SHP77 (cell line): ENCODE results near the gene HECTD1.
"Not testable (repeated sequence)": the region's sequence is repeated elsewhere in the genome, so short reads cannot be mapped to it uniquely, and the experiment has no call there.

Experiments used
- DNase-seq, 2 experiments: peaks; one replicate each; lab custom pipeline; 2025; lab: John Stamatoyannopoulos, UW

HECTD1 gene

DNA sequence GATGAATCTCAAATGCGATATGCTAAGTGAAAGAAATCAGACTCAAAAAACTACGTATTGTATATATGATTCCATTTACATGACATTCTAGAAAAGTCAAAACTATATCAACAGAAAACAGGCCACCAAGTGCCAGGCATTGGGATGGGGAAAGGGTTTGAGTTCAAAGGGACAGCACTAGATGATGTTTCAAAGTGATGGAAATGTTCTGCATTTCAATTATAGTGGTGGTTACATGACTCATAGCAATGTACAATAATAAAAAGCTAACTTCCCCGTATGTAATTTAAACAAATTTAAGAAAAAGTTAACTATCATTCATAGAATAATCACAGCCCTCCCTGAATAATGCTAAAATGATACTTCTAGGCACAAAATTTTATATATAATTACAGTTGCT is 13.5 kb downstream of the HECTD1 start:
- no peak for DNase-seq

DNA sequence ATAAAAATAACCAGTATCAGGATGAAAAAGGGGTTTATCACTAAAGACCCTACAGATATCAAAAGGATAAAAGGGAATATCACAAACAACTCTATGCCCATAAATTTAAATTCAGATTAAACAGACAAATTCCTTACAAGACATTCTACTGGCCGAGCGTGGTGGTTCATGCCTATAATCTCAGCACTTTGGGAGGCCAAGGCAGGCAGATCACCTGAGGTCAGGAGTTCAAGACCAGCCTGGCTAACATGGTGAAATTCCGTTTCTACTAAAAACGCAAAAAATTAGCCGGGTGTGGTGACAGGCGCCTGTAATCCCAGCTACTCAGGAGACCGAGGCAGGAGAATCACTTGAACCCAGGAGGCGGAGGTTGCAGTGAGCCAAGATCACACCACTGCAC is 15.0 kb downstream of the HECTD1 start:
- not testable (repeated sequence) for DNase-seq

DNA sequence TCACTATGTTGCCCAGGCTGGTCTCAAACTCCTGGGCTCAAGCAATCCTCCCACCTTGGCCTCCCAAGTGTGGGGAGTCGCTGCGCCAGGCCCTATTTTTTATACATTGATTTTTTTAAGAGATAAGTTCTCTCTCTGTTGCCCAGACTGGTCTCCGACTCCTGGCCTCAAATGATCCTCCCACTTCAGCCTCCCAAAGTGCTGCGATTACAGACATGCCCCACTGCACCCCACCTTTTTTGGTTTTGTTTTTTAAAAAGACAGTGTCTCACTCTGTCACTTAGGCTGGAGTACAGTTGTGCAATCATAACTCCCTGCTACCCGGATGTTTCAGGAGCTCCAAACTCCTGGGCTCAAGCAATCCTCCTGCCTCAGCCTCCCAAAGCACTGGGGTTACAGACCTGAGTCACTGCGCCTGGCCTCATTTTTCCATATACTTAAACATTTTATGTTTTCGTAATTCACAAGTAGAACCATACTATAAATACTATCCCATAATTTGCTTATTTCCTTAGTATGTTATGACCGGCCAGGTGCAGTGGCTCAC is 16.8 kb downstream of the HECTD1 start:
- DNase-seq, result no peak

DNA sequence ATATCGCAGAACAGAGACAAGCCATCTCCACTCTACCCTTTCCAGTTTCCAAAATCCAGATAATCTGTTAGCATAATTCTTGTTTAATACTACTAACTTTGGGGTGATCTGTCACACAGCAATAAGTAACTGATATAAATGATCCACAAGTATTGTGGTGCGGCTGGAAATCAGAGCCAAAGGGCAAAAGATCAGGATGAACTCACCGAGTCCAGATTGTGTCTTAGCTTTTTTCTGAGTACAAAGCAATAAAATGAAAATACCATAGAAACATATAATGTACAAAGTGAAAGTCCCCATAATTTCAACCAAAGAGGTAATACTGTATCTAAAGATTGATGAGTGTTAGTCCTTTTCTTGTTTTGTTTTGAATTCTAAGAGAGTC is 17.4 kb downstream of the HECTD1 start:
- no peak for DNase-seq

DNA sequence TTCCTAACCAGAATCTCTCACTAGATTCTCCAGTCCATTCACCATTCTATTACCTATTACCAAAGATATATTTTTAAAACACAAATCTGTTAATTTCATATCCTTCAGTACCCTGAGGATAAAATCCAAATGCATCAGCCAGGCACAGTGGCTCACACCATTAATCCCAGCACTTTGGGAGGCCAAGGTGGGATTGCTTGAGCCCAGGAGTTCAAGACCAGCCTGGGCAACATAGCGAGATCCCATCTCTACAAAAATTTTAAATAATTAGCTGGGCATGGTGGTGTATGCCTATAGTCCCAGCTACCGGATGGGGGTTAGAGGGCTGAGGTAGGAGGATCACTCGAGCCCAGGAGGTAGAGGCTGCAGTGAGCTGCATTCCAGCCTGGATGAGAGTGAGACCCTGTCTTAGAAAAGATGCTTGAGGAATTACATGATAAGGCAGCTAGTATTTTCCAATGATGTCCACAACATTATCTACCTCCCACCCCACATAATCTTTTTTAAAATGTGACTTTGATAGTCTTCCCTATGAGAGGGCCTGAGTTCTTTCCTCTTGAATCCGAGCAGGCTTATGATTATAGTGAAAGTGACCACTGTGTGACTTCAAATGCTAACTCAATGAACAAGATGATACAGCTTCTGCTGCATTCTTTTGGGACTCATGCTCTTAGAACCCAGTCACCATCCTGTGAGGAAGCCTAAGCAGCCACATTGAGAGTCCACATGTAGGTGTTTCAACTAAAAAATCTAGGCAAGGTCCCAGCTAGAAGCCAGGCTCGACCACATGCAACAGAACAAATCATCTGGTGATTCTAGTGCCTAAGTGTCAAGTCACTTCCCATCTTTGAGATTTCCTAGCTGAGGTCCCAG is 18.0 kb downstream of the HECTD1 start:
- no peak for DNase-seq

DNA sequence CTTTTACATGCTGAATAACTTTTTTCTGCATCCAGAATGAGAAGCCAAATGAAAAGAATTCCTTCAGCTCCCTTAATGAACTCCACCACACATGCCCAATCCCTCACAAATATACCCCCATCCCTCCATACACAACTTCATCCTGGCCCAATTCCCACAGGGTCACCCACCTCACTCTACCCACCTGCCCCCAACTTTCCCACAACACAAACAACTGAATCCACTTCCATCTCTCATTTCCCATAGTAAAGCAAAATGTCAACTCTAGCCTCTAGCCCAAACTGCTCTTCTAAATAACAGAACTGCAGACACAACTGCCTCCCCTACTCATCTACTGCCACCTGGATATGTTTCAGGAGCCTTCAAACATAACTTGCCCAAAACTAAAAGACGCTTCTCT is 18.8 kb downstream of the HECTD1 start:
- DNase-seq, result no peak

DNA sequence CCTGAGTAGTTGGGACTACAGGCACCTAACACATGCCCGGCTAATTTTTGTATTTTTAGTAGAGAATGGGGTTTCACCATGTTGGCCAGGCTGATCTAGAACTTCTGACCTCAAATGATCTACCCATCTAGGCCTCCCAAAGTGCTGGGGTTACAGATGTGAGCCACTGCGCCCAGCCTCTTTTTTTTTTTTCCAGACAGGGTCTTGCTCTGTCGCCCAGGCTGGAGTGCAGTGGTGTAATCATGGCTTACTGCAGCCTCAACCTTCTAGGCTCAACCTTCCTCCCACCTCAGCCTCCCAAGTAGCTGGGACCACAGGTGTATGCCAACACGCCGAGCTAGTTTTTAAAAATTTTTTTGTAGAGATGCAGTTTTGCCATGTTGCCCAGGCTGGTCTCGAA is 25.6 kb downstream of the HECTD1 start:
- not testable (repeated sequence) for DNase-seq

DNA sequence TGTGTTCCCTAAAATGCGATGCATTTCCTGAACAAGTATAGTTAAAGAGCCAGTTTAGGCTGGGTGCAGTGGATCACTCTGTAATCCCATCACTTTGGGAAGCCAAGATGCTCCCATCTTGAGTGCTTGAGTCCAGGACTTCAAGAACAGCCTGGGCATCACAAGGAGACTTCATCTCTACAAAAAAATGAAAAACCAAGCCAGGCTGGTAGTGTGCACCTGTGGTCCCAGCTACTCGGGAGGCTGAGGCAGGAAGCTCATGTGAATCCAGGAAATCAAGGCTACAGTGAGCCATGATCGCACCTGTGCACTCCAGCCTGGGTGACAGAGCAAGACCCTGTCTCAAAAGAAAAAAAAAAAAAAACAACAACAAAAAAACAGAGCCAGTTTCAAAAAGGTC is 26.3 kb downstream of the HECTD1 start:
- no peak for DNase-seq

DNA sequence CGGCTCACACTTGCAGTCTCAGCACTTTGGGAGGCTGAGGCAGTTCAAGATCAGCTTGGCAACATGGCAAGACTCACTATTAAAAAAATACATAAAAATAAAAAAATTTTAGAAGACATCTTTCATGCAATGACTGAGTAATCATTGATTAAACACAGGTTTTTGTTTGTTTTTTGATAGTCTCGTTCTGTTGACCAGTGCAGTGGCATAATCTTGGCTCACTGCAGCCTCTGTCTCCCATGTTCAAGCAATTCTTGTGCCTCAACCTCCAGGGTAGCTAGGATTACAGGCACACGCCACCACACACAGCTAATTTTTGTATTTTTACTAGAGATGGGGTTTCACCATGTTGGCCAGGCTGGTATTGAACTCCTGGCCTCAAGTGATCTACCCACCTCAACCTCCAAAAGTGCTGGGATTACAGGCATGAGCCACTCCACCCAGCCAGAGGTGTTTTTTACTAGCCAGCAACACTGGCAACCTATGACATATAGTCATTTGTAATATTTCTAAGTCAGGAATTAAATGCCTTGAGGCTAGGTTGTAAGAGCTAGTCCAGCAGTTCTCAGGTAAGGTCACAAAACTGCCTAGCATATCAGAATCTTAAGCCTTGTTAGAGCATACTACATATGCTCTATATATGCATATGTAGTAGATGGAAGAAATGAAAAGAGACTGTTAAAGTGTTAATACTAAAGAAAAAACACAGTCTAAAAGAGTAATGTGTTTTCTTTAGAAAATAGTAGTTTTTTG is 27.1 kb downstream of the HECTD1 start:
- no peak for DNase-seq

DNA sequence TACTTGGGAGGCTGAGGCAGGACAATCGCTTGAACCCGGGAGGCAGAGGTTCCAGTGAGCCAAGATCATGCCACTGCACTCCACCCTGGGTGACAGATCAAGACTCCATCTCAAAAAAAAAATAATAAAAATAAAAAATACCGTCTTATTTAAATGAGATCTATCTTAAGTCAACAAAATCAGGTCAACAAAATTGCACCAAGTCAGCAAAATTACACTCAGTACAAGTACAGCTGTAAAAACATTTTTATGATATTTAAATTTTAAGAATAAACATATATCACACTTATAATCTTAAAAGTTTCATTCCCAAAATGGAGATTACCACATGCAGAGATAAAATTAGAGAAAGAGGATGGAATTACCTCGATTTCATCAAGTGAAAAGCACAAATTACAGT is 33.2 kb downstream of the HECTD1 start:
- no peak for DNase-seq

DNA sequence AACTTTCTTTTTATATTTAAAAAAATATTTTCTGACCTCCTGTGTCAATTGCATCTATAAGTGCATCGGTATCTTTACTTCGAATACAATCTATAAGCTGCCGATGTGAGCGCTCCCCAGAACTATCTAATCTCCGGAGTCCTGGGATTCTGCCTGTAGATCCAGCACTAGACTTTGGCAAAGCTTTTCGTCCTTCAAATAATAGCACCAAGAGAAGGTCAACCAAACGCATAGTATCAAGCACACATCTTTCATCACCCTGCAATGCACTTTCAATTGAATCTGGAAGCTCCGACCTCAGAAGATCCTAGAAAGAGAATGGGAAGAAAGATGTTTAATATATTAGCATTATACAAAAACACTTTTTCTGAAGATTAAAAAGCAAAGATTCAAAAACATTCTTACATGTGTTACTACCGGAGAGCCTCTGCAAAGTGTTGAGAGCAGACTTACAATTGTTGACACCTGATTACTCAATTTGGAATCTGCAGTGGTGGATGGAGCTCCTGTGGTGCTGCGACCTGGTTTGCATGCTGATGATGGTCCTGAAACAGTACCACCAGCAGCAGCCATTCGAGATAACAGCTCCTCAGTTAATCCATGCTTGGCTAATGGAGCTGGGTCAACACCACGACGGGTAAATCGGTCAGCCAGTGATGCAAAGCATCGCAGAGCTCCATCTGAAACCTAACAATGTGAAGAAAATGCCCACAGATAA is 34.3 kb downstream of the HECTD1 start:
- DNase-seq, result no peak

DNA sequence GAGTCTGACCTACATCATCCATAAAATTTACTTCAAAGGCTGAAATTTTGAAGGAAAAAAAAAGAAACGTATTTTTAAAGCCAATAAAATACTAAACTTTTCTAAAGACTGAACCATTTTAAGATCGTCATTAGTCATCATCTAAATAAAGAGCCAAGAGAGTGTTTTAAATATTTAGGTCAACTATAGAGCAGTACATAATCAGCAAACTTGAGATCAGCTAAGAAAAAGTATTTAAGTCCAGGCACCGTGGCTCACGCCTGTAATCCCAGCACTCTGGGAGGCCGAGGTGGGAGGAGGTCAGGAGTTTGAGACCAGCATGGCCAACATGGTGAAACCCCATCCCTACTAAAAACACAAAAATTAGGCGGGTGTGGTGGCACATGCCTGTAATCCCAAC is 35.5 kb downstream of the HECTD1 start:
- no peak for DNase-seq

DNA sequence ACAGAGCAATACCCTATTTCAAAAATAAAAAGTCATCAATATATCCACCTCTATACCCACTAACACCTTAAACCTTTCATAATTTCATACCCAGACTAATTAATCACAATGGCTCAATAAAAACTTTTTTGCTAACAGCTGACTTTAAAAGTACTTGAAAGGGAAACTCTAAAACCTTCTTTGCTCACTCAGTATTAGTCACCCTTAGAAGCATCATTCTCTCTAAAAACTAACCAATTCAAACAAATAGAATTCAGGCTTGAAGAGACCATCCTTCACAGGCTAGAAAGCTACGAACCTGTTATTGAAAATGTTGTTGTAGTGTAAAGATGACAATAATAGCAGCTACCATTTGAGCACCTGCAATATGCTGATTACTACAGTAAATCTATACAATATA is 37.2 kb downstream of the HECTD1 start:
- DNase-seq, result no peak

DNA sequence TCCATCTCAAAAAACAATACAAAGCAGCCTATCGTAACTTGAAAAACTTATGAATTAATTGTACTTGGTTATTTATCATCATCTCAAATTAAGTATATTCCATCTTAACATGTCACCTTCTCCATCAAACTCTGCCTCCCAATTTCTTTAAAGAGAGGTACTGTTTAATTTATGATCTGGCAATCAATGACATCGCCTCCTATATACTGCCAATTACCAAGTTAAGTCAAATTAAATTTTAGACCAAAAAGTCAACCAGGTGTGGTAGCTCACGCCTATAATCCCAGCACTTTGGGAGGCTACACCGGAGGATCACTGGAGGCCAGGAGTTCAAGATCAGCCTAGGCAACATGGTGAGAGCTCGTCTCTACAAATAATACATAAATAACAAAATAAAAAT is 37.7 kb downstream of the HECTD1 start:
- DNase-seq, result no peak

DNA sequence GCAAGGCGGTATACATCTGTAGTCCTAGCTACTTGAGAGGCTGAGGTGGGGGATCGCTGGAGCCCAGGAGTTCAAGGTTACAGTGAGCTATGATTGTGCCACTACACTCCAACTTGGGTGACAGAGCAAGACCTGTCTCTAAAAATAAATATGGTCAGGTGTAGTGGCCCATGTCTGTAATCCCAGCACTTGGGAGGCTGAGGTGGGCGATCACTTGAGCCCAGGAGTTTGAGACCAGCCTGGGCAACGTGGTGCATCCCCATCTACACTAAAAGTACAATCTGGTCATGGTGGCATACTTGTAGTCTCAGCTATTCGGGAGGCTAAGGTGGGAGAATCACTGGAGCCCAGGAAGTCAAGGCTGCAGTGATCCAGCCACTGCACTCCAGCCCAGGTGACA is 40.6 kb downstream of the HECTD1 start:
- DNase-seq, result no peak

DNA sequence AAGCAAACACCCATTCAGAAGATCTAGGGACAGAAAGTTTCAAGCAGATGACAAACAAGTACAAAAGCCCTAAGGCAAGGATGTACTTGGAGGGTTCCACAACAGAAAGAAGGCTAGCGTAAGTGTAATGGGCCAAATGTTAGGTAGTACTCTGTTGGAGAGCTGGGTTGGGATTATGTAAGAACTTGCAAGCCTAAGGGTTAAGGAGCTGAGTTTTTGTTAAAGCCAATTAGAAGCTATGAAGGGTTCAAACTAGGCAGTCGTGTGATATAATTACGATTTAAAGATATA is 41.4 kb downstream of the HECTD1 start:
- no peak for DNase-seq

DNA sequence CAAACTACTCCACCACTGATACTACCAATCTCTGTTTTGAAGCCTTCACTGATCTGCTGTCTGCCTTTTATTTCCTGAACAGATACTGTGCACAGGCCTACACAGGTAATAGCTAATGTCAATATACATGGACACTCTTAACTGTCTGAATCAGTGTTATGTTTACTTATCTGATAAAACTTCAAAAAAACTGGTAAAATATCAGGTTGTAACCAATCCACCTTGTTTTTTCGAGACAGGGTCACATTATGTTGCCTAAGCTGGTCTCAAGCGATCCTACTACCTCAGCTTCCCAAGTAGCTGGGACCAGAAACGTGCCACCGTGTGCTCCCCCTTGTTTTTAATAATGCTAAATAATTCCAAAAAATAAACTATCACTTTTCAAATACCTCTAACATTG is 43.5 kb downstream of the HECTD1 start:
- no peak for DNase-seq

DNA sequence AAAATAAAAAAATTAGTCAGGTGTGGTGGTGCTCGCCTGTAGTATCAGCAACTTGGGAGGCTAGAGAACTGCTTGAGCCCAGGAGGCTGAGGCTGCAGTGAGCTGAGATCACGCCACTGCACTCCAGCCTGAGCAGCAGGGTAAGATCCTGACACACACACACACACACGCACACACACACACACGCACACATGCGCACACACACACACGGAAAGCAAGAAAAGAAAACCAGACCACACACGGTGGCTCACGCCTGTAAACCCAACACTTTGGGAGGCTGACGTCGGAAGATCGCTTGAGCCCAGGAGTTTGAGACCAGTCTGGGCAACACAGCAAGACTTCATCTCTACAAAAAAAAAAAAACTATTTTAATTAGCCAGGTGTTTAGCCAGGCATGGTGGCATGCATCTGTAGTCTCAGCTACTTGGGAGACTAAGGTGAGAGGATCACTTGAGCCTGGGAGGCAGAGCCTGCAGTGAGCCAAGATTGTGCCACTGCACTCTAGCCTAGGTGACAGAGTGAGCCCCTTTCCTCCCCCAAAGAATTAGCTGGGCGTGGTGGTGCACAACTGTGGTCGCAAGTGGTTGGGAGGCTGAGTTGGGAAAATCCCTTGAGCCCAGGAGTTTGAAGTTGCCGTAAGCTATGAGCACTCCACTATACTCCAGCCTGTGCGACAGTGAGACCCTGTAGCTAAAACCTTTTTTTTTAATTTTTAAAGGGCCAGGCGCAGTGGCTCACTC is 44.5 kb downstream of the HECTD1 start:
- no peak for DNase-seq

DNA sequence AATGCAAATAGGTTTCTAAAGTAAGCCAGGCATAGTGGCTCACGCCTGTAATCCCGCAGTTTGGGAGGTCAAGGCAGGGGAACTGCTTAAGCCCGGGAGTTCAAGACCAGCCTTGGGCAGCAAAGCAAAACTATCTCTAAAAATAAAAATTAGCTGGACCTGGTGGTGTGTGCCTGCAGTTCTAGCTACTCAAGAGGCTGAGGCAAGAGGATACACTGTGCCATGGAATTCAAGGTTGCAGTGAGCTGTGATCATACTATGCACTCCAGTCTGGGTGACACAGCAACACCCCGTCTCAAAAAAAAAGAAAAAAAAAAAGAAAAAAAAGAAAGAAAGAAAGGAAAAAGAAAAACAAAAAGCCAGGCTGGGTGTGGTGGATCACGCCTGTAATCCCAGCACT is 46.3 kb downstream of the HECTD1 start:
- no peak for DNase-seq

DNA sequence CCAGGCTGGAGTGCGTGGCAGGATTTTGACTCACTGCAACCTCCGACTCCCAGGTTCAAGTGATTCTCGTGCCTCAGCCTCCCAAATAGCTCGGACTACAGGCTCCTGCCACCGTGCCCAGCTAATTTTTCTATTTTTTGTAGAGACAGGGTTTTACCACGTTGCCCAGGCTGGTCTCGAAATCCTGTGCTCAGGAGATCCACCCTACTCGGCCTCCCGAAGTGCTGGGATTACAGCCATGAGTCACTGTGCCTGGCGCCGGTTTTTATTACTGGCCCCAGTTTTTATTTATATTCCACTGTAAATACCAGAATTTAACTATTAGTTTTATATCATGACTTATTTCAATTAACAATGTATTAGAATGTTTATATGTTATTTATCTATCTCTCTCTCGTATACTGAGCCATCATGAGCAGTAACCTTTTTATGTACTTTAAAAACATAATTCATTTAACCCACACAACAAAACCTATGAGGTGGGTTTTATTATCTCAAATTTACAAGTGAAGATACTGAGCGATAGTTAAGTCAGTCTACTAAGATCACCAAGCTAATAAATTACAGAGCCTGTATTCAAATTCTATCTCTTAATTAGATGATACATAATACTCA is 47.8 kb downstream of the HECTD1 start:
- no peak for DNase-seq

DNA sequence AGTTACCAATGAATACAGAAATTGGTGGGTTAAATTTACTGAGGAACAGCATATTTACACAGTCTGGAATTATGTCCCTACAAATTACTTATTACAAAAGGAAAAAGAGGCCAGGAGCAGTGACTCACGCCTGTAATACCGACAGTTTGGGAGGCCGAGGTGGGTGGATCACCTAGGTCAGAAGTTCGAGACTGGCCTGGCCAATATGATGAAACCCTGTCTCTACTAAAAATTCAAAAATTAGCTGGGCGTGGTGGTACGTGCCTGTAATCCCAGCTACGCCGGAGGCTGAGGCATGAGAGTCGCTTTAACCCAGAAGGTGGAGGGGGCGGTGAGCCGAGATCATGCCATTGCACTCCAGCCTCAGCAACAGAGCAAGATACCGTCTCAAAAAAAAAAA is 52.6 kb downstream of the HECTD1 start:
- DNase-seq, result no peak
